ENCODE measurements around the gene ZBTB16. TPM values are rescaled to one million over a fixed set of nuclear protein-coding genes. Genes with fewer than 3 reads are reported as not detected.

ZBTB16 gene
- total RNA-seq, 1 donor from 2014 or later = 0.17 TPM

- TF ChIP-seq CTCF (conservative IDR thresholded peaks at IDR 0.05; ENCODE audit: low read depth, low read length) = no peak
- no peak overlapping the region for H3K4me3 ChIP-seq (ENCODE audit: low read depth, low read length)
- DNase-seq (ENCODE audit: low read depth) = no peak
These were observed 131.1 kb downstream of the ZBTB16 start for GRCh38 chr11:114190630-114191029.

DNA sequence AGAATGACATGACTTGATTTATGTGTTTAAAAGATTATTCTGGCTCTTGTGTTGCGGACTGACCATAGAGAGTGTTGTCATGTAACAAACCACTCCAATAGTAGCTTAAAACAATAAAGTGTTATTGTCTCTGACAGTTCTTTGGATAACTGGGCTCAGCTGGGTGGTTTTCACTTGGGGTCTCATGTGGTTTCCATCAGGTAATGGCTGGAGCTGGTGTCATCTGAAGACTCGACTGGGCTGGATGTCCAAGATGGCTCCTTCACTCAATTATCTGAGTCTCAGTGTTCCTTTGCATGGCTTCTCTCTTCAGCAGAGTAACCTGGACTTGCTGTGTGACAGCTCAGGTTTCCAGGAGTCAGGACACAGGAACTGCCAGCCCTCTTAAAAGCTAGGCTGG, 132.4 kb downstream of the ZBTB16 start:
- no peak overlapping the region for H3K4me3 ChIP-seq (ENCODE audit: low read depth, low read length)
- no peak for TF ChIP-seq CTCF (conservative IDR thresholded peaks at IDR 0.05; ENCODE audit: low read depth, low read length)

GRCh38 chr11:114192841-114193389, 133.4 kb downstream of the ZBTB16 start:
- no peak for DNase-seq (ENCODE audit: low read depth)

More for the DNA sequence above, 132.4 kb downstream of the ZBTB16 start:
- no peak for DNase-seq (ENCODE audit: low read depth)

GRCh38 chr11:114193730-114194679, 134.5 kb downstream of the ZBTB16 start:
- no peak for DNase-seq (ENCODE audit: low read depth)
- H3K4me3 ChIP-seq (ENCODE audit: low read depth, low read length) = no peak overlapping the region
- no peak for TF ChIP-seq CTCF (conservative IDR thresholded peaks at IDR 0.05; ENCODE audit: low read depth, low read length)

More at GRCh38 chr11:114192841-114193389, 133.4 kb downstream of the ZBTB16 start:
- no peak for TF ChIP-seq CTCF (conservative IDR thresholded peaks at IDR 0.05; ENCODE audit: low read depth, low read length)
- no peak overlapping the region for H3K4me3 ChIP-seq (ENCODE audit: low read depth, low read length)

GRCh38 chr11:114194702-114195101, 135.2 kb downstream of the ZBTB16 start:
- peak; percentile 7 for TF ChIP-seq CTCF (conservative IDR thresholded peaks at IDR 0.05; ENCODE audit: low read depth, low read length)
- DNase-seq (ENCODE audit: low read depth) = no peak
- H3K4me3 ChIP-seq (ENCODE audit: low read depth, low read length) = no peak overlapping the region

- TF ChIP-seq CTCF (conservative IDR thresholded peaks at IDR 0.05; ENCODE audit: low read depth, low read length) = no peak
- DNase-seq (ENCODE audit: low read depth) = no peak
- no peak overlapping the region for H3K4me3 ChIP-seq (ENCODE audit: low read depth, low read length)
These were observed 135.6 kb downstream of the ZBTB16 start for GRCh38 chr11:114195151-114195550.

All from epithelial cell of proximal tubule (primary cell).